ENCODE data around the gene TTLL3.

Gene TTLL3

DNA sequence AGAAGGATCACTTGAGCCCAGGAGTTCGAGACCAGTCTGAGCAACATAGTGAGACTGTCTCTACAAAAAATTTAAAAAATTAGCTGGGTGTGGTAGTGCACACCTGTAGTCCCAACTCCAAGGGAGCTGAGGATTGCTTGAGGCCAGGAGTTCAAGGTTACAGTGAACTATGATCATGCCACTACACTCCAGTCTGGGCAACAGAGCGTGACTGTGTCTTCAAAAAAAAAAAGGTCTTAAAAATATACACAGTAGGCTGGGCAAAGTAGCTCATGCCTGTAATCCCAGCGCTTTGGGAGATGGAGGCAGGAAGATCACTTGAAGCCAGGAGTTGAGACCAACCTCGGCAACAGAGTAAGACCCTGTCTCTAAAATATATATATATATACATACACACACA is 29.2 kb upstream of the TTLL3 start:
- no peak overlapping the region for H3K27ac ChIP-seq
- ChIA-PET CTCF (no interaction called here), POLR2A (ENCODE audit: low non-redundant PET) (no interaction called here)
- DNase-seq (ENCODE audit: low spot score) = no peak
- TF ChIP-seq, protein P1, sequence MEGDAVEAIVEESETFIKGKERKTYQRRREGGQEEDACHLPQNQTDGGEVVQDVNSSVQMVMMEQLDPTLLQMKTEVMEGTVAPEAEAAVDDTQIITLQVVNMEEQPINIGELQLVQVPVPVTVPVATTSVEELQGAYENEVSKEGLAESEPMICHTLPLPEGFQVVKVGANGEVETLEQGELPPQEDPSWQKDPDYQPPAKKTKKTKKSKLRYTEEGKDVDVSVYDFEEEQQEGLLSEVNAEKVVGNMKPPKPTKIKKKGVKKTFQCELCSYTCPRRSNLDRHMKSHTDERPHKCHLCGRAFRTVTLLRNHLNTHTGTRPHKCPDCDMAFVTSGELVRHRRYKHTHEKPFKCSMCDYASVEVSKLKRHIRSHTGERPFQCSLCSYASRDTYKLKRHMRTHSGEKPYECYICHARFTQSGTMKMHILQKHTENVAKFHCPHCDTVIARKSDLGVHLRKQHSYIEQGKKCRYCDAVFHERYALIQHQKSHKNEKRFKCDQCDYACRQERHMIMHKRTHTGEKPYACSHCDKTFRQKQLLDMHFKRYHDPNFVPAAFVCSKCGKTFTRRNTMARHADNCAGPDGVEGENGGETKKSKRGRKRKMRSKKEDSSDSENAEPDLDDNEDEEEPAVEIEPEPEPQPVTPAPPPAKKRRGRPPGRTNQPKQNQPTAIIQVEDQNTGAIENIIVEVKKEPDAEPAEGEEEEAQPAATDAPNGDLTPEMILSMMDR (conservative IDR thresholded peaks at IDR 0.05; ENCODE audit: low read depth) = no peak

DNA sequence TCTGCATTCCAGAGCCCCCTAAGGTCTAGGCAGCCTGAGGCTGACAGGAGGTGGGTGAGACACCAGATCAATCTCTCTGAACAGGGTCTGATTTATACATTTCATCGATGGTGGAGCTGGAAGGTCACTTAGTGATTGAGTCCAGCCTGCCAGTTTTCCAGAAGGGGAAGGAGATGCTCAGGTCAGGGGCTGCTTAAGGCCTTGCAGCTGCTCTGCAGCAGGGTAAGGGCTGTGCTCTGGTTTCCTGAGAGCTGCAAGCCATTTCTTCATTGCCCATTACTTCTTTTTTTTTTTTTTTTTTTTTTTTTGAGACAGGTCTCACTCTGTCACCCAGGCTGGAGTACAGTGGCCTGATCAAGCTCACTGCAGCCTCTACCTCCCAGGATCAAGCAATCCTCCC is 28.5 kb upstream of the TTLL3 start:
- TF ChIP-seq, protein P1 (conservative IDR thresholded peaks at IDR 0.05; ENCODE audit: low read depth) = no peak
- CTCF ChIA-PET = no interaction called here
- DNase-seq (ENCODE audit: low spot score) = no peak
- H3K27ac ChIP-seq = peak overlapping the region; percentile 17; the same call in 1 of the 2 replicates
- POLR2A ChIA-PET (ENCODE audit: low non-redundant PET) = no interaction called here

DNA sequence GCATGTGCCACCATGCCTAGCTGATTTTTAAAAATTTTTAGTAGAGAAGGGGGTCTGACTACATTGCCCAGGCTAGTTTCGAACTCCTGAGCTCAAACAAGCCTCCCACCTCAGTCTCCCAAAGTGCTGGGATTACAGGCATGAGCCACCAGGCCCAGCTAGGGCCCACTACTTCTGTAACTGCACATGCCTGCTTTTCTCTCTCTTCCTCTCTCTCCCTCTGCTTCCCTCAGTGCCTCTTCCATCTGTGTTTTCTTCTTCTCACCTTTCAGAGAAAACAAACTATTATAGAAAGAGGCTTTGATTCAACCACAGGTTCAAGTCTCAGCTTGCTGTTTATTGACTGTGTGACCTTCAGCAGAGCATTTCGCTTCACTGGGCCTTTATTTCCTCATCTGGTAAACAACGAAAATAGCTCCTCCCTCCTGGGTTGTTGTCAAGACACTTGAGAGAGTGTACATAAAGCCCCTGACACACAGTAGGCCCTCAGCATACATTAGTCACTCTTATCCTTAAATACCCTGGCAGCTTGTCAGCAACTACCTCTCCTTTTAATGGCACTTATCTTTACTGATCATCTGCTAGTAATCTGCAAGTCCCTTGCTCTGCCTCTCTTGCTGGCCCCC is 28.0 kb upstream of the TTLL3 start:
- no peak for DNase-seq (ENCODE audit: low spot score)
- POLR2A ChIA-PET (ENCODE audit: low non-redundant PET) = no interaction called here
- TF ChIP-seq, protein P1 (conservative IDR thresholded peaks at IDR 0.05; ENCODE audit: low read depth) = no peak
- peak overlapping the region; percentile 17 for H3K27ac ChIP-seq
- CTCF ChIA-PET = interaction anchor here (0.8 kb wide), 1 partner anchor 1234 kb away, joined by 5 read pairs; no protein-coding TSS in a partner anchor

DNA sequence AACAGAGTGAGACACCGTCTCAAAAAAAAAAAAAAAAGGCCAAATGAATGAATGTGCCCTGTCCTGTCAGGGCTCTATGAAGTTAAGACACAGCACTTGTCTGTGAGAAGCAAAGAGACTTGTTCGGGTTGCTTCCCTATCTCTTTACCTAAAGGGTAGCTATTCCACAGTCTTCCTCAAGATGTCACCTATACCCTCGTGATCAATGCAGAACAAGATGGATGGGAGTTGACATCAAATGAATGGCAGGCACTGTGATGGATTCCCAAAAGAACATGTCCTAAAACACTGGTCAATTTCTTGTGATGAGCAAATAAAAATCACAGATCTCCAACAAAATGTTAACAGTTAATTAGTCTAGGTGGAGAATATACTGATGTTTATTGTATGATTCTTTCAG is 27.3 kb upstream of the TTLL3 start:
- no peak overlapping the region; the same call in 1 of the 2 replicates for H3K27ac ChIP-seq
- no peak for DNase-seq (ENCODE audit: low spot score)
- ChIA-PET CTCF (interaction anchor here (0.6 to 0.8 kb wide), 2 partner anchors 811 to 1233 kb away, joined by 3 to 5 read pairs; no protein-coding TSS in a partner anchor), POLR2A (ENCODE audit: low non-redundant PET) (no interaction called here)
- TF ChIP-seq, protein P1 (conservative IDR thresholded peaks at IDR 0.05; ENCODE audit: low read depth) = peak; percentile 48

DNA sequence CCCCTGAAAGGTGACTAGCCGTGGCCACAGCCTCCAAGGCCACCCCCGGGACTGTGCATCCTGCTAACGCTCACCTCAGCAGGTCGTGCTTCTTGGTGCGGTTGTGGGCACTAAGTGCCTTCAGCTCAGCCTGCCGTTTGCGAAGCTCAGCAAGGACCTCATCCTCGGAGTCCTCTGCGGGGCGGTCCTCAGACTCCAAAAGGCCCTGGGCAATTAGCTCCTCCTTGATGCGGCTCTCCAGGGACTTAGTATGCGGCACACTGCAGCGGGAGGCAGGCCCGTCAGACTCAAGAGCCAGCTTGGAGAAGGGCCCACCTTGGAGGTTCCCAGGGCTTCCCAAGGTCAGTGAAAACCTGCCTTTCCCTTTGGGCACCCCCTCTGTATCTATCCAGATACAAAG is 26.1 kb upstream of the TTLL3 start:
- no peak for DNase-seq (ENCODE audit: low spot score)
- peak overlapping the region; percentile 10; the same call in 1 of the 2 replicates for H3K27ac ChIP-seq
- TF ChIP-seq, protein P1 (conservative IDR thresholded peaks at IDR 0.05; ENCODE audit: low read depth) = no peak
- ChIA-PET POLR2A (ENCODE audit: low non-redundant PET) (no interaction called here), CTCF (no interaction called here)

DNA sequence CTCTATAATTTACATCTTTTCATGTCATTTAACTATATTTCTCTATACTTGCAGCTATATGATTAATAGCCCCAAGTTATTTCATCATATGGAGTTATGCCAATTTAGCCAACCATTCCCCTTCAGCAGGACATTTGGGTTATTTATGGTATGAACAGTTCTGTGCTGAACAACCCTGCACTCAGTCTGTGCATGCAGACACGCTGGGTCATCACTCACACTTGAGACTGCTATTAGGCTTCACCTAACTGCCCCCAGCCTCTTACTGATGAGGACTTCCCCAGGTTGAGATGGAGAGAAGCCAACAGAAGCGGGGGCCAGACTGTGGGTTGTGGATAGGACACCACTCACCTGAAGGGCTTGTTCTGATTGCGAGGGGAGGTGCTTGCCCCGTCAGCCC is 25.1 kb upstream of the TTLL3 start:
- peak overlapping the region; percentile 63 for H3K27ac ChIP-seq
- POLR2A ChIA-PET (ENCODE audit: low non-redundant PET) = no interaction called here
- CTCF ChIA-PET = no interaction called here
- DNase-seq (ENCODE audit: low spot score) = no peak
- TF ChIP-seq, protein P1 (conservative IDR thresholded peaks at IDR 0.05; ENCODE audit: low read depth) = no peak

Measured in RWPE1 (cell line).